Measurements from ENCODE around the gene ZNF33A. TPM values are rescaled to one million over a fixed set of nuclear protein-coding genes. Genes with fewer than 3 reads are reported as not detected.

ZNF33A gene
- total and polyA plus RNA-seq, 10 of the 15 experiments (the other 5 are each of a cell fraction or from before 2014, with no cell fraction given): 9.8 to 29.9 (median 18.3) TPM

DNA sequence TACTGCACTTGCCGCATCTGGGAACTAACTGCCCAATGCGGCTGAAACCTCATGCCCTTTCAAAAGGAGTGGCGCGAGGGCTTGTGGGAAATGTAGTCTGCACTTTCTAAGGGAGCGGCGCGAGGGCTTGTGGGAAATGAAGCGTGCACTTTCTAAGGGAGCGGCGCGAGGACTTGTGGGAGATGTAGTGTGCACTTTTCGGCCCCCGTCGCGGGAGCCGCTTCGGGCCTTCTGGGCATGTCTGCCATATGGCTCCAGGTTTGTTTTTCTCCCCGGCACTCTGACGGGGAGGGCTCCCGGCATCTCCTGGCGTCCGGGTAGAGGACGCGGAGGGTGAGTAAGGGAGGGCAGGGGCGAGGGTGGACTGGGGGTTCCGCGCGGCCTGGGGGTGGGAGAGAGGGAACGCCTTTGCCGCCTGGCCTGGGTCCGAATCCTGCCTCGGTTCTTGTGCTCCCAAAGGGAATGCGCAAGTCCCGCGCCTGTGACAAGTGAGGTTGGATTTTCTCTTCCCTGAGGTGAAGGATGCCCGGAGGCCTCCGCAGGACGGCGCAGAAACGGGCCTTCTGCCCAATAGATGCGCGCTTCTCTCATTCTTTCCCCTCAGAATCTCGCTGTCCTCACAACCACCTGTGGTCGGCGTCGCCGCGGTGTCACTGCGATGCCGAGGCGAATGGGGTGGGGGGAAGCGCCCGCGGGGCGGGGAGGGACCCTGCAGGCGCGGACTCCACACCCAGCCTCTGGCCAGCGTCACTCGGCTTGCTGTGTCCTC, 83.9 kb downstream of the ZNF33A start, which contains the start of gene ZNF37A (continued):
- TF ChIP-seq, protein P1, sequence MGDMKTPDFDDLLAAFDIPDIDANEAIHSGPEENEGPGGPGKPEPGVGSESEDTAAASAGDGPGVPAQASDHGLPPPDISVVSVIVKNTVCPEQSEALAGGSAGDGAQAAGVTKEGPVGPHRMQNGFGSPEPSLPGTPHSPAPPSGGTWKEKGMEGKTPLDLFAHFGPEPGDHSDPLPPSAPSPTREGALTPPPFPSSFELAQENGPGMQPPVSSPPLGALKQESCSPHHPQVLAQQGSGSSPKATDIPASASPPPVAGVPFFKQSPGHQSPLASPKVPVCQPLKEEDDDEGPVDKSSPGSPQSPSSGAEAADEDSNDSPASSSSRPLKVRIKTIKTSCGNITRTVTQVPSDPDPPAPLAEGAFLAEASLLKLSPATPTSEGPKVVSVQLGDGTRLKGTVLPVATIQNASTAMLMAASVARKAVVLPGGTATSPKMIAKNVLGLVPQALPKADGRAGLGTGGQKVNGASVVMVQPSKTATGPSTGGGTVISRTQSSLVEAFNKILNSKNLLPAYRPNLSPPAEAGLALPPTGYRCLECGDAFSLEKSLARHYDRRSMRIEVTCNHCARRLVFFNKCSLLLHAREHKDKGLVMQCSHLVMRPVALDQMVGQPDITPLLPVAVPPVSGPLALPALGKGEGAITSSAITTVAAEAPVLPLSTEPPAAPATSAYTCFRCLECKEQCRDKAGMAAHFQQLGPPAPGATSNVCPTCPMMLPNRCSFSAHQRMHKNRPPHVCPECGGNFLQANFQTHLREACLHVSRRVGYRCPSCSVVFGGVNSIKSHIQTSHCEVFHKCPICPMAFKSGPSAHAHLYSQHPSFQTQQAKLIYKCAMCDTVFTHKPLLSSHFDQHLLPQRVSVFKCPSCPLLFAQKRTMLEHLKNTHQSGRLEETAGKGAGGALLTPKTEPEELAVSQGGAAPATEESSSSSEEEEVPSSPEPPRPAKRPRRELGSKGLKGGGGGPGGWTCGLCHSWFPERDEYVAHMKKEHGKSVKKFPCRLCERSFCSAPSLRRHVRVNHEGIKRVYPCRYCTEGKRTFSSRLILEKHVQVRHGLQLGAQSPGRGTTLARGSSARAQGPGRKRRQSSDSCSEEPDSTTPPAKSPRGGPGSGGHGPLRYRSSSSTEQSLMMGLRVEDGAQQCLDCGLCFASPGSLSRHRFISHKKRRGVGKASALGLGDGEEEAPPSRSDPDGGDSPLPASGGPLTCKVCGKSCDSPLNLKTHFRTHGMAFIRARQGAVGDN (IDR thresholded peaks at IDR 0.05): no peak
- TF ChIP-seq HDAC6 (IDR thresholded peaks at IDR 0.05; ENCODE audit: unreplicated experiment) (no peak), MYB (IDR thresholded peaks at IDR 0.05; ENCODE audit: borderline replicate concordance, low read depth, low read length) (no peak), CHD4 (IDR thresholded peaks at IDR 0.05) (no peak), JUNB (IDR thresholded peaks at IDR 0.05) (no peak), NBN (IDR thresholded peaks at IDR 0.05) (no peak), DPF2 (IDR thresholded peaks at IDR 0.05) (no peak), ZZZ3 (IDR thresholded peaks at IDR 0.05; ENCODE audit: control insufficient read depth, insufficient read length, low read depth) (no peak), FOXK2 (IDR thresholded peaks at IDR 0.05) (no peak), SUPT20H (IDR thresholded peaks at IDR 0.05; ENCODE audit: borderline replicate concordance, control insufficient read depth, low read depth, low read length) (no peak), MEF2A (IDR thresholded peaks at IDR 0.05; ENCODE audit: insufficient read depth, low read depth, low read length) (0 out of 2 replicates have a peak, but pooled peaks have one; percentile 30), SREBF2 (IDR thresholded peaks at IDR 0.05; ENCODE audit: low read length) (no peak), CREB1 (IDR thresholded peaks at IDR 0.05; ENCODE audit: low read depth) (peak; percentile 92), STAT3 (IDR thresholded peaks at IDR 0.05; ENCODE audit: low read depth, low read length) (no peak), ZNF217 (IDR thresholded peaks at IDR 0.05) (no peak), LARP7 (IDR thresholded peaks at IDR 0.05) (no peak)
- TF ChIP-seq, protein P2, sequence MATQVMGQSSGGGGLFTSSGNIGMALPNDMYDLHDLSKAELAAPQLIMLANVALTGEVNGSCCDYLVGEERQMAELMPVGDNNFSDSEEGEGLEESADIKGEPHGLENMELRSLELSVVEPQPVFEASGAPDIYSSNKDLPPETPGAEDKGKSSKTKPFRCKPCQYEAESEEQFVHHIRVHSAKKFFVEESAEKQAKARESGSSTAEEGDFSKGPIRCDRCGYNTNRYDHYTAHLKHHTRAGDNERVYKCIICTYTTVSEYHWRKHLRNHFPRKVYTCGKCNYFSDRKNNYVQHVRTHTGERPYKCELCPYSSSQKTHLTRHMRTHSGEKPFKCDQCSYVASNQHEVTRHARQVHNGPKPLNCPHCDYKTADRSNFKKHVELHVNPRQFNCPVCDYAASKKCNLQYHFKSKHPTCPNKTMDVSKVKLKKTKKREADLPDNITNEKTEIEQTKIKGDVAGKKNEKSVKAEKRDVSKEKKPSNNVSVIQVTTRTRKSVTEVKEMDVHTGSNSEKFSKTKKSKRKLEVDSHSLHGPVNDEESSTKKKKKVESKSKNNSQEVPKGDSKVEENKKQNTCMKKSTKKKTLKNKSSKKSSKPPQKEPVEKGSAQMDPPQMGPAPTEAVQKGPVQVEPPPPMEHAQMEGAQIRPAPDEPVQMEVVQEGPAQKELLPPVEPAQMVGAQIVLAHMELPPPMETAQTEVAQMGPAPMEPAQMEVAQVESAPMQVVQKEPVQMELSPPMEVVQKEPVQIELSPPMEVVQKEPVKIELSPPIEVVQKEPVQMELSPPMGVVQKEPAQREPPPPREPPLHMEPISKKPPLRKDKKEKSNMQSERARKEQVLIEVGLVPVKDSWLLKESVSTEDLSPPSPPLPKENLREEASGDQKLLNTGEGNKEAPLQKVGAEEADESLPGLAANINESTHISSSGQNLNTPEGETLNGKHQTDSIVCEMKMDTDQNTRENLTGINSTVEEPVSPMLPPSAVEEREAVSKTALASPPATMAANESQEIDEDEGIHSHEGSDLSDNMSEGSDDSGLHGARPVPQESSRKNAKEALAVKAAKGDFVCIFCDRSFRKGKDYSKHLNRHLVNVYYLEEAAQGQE (IDR thresholded peaks at IDR 0.05; ENCODE audit: low read depth, low read length): no peak
- TF ChIP-seq, protein P3, sequence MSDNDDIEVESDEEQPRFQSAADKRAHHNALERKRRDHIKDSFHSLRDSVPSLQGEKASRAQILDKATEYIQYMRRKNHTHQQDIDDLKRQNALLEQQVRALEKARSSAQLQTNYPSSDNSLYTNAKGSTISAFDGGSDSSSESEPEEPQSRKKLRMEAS (IDR thresholded peaks at IDR 0.05; ENCODE audit: low read depth, low read length): no peak; the same call in 1 of the 2 replicates
- TF ChIP-seq, protein P4, sequence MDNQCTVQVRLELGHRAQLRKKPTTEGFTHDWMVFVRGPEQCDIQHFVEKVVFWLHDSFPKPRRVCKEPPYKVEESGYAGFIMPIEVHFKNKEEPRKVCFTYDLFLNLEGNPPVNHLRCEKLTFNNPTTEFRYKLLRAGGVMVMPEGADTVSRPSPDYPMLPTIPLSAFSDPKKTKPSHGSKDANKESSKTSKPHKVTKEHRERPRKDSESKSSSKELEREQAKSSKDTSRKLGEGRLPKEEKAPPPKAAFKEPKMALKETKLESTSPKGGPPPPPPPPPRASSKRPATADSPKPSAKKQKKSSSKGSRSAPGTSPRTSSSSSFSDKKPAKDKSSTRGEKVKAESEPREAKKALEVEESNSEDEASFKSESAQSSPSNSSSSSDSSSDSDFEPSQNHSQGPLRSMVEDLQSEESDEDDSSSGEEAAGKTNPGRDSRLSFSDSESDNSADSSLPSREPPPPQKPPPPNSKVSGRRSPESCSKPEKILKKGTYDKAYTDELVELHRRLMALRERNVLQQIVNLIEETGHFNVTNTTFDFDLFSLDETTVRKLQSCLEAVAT (IDR thresholded peaks at IDR 0.05): no peak
- TF ChIP-seq, protein P5, sequence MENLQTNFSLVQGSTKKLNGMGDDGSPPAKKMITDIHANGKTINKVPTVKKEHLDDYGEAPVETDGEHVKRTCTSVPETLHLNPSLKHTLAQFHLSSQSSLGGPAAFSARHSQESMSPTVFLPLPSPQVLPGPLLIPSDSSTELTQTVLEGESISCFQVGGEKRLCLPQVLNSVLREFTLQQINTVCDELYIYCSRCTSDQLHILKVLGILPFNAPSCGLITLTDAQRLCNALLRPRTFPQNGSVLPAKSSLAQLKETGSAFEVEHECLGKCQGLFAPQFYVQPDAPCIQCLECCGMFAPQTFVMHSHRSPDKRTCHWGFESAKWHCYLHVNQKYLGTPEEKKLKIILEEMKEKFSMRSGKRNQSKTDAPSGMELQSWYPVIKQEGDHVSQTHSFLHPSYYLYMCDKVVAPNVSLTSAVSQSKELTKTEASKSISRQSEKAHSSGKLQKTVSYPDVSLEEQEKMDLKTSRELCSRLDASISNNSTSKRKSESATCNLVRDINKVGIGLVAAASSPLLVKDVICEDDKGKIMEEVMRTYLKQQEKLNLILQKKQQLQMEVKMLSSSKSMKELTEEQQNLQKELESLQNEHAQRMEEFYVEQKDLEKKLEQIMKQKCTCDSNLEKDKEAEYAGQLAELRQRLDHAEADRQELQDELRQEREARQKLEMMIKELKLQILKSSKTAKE (IDR thresholded peaks at IDR 0.05; ENCODE audit: low read depth, poor library complexity, severe bottlenecking): no peak
